Right kidney (tissue), 1 donor: Measurements from ENCODE around the gene NDUFS2.

Source experiments
- DNase-seq: peaks from one replicate; pipeline ENCODE4 v3.0.0-alpha.2; 2016

Gene NDUFS2

DNA sequence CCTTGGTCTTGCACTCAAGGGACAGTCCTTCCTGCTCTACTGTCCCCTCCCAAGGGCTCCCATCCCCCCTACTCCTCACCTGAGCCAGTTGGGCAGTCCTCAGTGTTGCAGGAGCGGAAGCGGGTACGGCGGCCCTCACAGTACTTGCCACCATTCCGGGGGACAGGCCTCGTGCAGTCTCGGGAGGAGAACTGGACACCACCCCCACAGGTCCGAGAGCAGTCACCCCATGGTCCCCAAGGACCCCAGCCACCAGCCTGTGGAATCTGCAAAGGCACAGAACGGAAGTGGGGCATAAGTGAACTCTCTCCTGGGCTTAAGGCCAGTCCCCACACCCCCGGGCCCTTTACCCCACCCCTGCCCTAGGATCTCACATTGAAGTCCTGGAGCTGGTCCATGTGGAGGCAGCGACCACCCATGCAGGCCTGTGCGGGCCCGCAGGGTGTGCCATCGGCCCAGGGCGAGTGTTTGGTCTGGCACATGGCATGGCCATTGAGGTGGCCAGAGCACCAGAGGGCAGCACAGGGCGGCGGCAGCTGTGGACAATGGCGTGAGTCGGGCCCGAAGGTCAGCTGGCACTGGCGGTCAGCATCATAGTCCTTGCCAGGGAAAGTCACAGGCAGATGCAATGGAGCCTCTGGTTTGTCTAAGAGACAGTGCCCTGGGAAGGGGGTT, 8.5 kb upstream of the NDUFS2 start:
- no peak for DNase-seq

DNA sequence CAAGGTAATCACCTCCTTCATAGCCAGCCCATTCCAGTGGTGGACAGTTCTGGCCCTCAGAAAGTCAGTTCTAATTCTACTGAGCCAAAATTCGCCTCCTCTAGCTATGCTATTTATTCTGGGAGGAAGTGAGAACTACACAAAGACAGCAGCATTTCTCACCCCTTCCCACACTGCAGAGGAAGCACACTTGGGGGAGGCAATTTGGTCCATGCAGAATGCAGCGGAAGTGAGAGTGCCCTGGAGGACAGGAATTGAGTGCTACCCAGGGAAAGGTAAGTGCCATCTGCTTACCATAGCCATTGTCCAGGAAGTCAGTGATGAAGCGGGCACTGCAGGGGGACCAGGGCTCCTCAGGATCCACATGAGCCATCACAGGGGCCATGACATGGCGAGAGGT, 7.0 kb upstream of the NDUFS2 start:
- no peak for DNase-seq

DNA sequence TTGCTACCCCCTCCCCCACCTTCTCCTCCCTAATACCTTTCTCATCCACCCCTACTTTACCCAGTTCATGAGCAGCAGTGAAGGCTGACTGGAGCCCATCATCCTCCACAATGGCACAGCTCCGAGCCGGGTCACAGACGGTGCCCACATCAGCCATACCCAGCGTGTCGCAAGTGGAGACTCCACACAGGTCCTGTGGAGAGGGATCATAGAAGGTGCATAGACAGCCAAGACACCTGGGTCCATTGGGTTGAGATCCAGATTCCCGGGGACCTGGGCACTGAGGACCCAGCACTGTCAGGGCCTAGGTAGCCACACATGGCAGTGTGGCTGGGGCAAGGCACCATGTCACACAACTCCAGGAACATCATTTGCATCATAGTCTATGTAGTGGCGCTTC, 6.1 kb upstream of the NDUFS2 start:
- DNase-seq, result no peak

DNA sequence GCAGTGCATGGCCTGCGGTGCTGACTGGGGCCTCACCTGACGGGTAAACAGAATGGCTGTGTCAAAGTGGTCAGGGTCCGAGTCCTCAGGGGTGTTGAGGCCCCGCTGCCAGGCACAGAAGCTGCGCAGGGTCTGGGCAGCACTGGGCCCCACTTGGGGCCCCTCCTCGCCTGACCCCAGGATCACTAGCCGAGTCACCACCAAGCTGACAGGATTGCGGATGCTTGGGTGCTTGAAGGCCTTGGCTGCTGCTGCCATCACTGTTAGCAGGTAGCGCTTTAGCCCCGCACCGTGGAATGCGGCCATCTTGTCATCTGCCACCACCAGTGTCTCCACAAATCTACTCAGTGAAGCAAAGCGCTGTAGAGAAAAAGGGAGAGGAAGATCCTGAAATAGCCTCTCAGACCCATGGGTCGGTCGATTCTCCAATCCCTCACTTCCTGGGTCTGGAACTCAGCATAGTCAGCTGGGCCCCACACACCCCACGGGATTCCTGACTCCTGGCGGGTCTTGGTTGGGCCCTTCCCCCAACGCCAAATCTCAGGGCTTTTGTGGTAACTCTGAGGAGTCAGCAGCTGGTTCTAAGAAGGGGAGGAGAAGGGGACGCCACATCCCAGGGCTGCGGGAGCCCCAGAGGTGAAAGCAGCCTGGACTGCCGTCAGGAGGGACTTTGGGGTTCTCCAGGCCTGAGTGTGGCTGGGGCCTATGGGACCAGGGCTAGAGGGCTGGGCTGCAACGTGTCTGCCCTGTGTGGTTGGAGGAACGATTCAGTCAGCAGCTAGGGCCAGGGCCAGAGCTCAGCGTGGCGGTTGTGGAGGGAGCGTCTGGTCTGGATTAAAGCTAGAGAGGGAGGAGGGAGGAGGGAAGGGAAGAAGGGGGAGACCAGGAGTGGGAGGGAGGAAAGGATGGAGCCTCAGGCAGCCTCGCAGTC, 5.4 kb upstream of the NDUFS2 start:
- peak; percentile 42 for DNase-seq

DNA sequence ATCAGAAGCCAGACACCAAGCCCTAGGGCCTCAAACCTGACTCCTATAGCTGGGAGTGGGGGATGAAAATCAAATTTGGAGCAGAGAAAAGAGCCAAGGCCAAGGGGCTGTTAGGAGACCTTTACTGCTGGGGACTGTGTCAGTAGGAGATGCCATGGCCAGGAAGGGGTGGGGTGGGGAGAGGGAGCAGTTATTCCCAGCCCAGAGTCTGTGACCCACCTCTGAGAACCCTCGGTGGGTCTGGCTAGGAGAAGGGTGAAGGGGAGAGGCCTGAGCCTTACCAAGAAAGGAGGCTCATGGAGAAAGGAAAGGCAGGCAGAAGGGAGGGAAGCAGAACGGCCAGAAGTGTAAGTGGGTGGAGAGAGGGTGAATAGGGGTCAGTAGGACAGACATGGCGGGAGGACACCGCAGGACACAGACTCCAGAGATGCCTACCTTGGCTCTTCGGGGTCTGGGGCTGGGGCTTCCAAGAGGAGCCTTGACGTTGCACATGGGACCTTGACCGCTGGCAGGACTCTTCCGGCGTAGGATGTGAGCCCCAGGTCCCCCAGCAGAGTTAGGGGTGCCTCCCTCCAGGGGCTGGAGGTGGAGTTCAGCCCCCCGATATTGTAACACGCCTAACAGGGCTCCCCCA, 4.5 kb upstream of the NDUFS2 start:
- no peak for DNase-seq

DNA sequence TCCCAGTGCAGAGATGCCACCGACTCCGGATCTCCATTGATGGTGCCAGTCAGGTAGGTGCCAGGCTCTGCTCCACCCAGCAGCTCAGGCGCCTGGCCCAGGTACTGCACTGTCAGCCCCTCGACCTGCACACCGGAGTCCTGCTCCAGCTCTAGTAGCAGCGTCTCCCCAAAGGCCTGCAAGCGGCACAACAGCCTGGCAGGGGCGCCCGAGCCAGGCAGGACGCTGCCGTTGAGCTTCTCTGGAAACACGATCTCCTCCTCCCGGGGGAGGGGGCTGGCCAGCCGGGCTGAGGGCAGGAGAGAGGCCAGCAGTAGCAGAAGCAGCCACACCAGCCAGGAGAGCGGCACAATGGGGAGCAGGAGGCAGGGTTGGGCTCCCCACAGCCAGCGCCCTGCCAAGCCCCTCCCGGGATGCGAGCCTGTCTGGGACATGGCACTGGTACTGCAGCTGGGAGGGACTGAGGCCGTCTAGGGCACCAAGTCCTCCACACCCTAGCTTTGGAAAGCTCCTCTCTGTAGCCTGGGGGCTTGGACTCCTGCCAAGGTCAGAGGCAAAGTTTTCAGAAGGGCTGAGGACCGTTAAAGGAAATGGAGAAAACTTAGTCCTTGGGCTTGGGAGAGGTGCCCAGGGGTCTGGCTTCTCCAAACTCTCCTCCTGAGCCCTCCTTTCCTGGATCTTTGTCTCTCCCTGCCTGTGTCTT, 3.8 kb upstream of the NDUFS2 start:
- peak; percentile 71 for DNase-seq

DNA sequence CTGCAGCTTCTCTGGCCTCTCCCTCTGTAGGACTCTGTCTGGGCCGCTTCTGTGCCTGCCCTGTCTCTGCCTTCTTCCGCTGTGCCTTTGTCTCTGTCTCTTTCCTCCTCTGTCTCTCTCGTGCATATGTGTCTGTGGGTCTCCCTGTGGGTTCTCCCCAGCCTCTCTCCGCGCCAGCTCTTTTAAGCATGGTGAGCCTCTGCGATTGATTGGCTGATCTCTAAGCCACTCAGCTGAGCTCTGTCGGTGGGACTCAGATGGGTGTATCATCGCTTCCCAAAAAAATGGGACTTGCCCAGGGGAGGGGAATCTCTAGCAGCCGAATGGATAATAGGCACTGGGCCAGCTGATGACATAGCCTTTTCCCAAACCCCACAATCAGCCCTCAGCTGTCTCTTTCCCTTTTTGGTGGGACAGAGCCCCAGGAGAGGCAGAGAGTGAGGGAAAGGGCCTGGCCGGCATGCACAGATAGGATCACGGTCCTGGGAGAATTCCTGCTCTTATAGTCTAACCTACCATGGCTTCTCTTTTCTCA, 3.2 kb upstream of the NDUFS2 start, which contains the start of gene ADAMTS4:
ADAMTS4 (minus strand) TSS at position 158 of the 535 bp plus-strand sequence. CDS start 427 bp downstream, outside the sequence.
- DNase-seq, result no peak

DNA sequence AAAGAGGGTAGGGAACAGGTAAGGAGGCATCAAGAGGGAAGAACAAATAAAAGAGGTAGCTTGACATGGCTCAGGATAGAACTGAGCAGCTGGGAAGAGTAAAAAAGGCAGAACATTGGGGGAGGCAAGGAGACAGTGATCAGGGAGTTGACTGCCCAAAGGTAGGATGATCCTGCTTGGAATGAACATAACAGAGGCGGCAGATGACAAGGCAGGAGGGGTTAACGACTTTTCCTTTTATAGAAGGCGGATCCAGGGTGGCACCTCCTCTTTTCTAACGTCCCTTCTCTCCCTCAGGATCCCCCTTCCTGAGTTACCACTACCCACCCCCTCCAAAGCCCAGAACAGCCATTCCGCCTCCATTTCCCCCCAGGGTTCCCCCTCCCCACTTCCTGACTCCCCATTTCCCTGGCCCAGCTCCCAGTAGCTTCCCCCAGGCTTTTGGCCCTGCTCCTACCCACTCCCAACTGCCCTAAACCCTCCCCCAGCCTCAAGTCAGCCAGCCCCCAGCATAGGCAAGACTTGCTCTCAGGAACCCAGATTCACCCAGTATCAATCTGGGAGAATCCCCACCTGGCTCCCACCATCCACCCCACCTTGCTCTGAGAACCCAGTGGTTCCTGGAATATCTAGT, 2.5 kb upstream of the NDUFS2 start:
- DNase-seq, result no peak

DNA sequence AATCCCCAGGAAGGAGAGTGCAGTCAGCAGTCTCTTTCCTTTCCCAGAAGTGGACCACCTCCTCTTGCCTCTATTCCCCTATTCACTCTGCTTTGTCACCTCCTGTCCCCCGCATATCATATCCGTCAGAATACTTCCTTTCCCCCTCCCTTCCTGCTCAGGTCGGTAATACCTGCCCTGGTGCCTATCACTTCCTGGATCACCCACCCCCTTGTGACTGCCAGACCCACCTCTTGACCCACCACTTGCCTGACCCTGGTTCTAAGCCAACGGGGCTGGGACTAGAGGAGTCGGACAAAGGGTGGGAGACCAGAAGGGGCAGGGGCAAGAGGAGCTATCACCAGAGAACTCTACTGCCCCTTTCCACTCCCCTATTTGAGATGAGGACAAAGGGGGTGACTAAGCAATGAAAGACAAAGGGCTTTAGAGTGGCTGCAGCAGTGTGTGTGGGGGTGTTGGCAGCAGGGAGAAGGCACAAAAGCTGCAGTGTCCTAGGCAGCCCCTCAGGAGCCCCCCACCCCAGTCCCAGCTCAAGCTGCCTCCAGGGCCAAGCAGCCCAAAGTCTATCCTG, 1.7 kb upstream of the NDUFS2 start:
- no peak for DNase-seq

DNA sequence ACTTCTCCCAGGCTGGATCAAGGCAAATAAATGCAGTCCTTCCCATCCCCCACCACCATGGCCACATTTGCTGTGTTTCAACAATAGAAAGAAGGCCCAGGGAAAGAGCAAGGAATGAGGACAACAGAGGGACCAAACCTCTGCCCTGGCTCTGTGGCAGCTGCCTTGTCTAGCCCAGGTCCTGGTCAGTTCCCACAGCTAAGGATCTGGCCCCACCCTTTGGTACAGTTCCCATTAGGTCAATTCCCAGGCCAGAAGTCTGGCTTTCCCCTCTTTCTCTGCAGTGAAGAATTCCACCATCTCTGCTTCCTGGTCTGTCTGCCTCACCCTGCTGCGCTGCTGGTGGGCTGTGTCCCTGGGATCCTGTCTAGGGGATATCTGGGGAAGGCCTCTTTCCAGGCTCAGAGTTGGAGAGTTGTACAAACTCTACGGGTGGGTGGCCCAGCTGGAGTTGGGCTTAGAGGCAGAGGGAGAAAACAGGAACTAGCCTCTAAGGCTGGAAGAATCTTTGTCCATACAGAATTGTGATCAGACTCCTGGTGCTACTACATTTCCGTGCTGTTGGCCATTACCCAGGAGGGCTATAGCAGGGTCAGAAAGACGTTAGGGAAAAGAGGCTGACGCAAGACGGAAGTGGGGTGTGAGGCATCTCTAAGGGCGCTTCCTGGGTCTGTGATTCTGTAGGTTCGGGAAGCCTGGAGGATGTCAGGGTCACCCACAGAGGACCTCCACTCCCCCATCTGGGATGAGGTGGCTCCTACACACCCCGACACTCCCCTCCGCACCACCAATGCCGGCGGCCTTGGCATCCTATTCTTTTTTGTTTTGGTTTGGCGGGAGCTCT, 953 bp upstream of the NDUFS2 start:
- DNase-seq, result no peak

DNA sequence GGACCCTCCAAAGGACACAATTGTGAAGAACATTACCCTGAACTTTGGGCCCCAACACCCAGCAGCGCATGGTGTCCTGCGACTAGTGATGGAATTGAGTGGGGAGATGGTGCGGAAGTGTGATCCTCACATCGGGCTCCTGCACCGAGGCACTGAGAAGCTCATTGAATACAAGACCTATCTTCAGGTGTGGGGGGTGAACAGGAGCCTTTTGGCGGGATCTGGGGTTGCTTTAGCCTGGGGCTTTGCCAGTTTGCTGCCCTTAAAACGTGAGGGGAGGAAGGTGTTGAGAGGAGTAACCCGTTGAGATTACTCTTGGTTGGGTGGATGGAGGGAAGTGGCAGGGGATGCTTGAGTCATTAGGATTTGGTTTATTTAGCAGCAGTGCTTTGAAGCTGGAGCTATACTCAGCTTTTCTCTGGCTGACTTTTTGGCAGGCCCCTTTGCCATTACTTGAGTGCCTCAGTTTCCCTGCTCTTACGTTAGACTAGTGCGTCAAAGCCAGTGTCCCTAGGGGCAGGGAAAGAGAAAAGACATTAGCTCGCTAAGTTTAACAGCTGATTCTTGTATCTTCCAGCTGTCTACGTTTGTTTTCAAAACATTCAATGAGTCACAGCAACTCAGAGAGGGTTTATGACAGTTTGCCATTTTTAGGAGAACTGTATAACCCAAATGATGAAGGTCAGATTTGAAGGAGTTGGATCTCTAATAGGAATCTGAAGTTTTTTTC, 4.4 kb downstream of the NDUFS2 start:
- DNase-seq, result no peak

DNA sequence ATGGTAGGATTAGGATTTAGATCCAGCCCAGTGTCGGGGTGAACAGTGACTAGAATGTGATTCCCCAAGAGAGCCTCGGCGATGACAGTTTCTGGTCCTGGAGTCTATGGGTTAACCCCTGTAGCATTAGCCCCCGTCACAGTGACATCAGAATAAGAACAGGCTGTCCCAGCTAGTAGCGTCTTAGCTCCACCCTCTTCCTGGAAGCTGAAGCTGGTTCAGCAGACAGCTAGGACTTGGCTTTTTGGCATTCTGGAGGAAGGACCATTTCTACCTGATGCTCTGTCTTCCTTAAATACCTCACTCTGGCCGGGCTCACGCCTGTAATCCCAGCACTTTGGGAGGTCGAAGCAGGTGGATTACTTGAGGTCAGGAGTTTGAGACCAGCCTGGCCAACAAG, 5.0 kb downstream of the NDUFS2 start:
- no peak for DNase-seq

DNA sequence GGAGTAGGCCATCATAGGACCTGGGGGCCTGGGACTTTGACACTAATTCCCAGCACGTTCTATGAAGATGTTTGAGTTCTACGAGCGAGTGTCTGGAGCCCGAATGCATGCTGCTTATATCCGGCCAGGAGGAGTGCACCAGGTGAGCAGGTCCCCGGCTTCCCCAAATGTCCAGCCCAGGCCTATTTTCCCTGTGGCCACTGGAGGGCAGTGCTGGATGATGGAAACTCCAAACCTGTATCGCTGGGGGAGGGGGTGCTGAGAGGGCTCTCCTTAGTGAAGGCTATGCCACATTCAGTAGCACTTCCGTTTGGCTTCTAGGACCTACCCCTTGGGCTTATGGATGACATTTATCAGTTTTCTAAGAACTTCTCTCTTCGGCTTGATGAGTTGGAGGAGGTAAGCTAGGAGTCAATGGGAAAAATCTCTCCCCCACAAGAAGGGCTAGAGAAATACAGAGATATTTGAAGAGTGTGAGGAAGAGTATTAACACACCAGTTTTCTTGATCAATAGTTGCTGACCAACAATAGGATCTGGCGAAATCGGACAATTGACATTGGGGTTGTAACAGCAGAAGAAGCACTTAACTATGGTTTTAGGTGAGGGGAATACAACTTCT, 7.7 kb downstream of the NDUFS2 start:
- DNase-seq, result peak; percentile 52

DNA sequence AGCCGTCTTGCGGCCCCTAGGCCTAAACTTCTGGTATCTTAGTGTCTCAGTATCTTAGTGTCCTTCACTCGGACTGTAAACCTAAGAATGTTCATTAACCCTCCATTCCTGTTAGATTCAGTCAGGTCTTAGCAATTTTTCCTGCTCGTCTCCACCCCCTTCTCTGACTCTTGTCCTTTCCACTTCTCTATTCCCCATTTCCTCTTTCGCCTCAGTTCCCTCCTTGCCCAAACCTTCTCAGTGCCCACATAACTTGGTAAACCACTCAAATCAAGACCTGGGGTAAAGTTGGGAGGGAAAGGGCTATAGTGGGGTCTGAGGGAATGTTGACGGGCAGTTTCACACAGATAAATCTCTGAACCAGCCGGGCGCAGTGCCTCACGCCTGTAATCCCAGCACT, 12.2 kb downstream of the NDUFS2 start:
- DNase-seq, result no peak

DNA sequence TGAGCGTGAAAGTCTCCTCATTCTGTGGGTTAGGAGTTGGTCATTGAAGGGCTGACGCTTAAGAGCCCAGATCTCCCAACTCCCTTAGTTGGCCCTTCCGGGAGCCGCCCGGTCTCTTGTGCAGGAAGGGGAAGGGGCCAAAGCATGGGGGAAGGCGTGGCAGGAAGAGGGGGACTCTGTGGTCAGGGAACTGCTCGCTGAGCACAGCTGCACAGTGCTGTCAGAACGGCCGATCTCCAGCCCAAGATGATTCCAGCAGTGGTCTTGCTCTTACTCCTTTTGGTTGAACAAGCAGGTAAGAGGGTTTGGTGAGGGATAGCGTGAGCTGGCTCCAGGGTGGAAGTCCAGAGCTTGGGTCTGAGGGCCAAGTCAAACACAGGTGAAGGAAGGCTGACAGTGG, 12.9 kb downstream of the NDUFS2 start, which contains the start of gene FCER1G:
FCER1G (plus strand) TSS at position 220 of the 400 bp plus-strand sequence; CDS start at position 247, 27 bp downstream.
- no peak for DNase-seq

DNA sequence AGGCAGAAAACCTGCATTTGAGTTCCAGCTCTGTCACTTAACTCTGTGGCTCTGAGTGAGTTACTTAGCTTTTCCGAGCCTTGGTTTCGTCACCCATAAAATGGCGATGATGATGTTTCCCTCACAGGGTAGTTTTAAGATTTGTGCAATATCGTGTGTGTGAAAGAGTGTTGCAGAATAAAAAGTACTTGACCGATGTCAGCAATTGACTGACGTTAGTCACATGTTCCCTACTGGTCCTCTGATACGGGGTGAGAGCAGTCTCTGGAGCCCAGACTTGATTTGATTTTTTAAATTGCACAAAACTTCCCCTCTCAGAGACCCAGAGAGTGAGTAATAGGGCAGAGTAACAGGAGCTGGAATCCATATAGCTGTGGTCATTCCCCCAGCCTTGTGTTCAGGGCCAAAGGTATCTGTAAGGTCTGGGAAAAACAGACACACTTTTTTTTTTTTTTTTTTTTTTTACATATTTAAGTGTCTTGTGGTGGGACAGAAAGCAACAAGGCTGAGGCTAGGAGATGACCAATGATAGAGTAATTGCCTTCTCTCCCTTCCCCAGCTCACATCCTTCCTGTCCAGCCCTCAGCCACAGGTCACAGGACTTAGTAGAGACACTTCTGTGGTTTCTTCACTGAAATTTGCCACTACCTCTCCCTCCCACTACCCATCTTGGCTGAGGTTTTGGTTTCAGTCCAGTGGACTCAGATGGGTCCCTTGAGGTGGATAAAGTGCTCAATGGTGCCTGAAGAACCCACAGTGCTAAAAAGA, 15.0 kb downstream of the NDUFS2 start:
- no peak for DNase-seq

DNA sequence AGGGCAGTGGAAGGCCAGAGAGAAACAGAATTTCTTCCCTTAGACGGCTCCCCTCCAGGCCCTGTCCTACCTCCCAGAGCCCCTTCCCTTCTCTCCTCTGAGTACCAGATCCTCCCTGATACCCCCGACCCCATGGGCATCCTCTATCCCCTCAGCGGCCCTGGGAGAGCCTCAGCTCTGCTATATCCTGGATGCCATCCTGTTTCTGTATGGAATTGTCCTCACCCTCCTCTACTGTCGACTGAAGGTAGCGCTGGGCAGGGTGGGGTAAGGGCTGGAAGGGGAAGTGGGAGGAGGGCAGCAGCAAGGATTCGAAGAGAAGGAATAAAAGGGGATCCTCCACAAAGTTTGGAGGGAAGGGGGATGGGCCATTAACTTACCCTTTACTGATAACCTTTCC, 15.7 kb downstream of the NDUFS2 start:
- DNase-seq, result no peak
